ENCODE results near the gene PDE7B. TPM values are rescaled to one million over a fixed set of nuclear protein-coding genes. Genes with fewer than 3 reads are reported as not detected.

Gene PDE7B
- total RNA-seq (2022; extraction: Qiagen RNA extraction; ENCODE audit: low read depth), result 1.0 to 1.6 TPM (median 1.2 TPM) in 5 replicates

GRCh38 chr6:135851442-135852271 is at the start of gene PDE7B:
Gene PDE7B (plus strand): TSS chr6:135851701.

